GM23338 (cell line): ENCODE results near the gene CRYAB. TPM values are rescaled to one million over a fixed set of nuclear protein-coding genes. Genes with fewer than 3 reads are reported as not detected.

Source experiments
- ATAC-seq: fragments of 200-7000 bp; cut with Tn5 transposase; 3 replicates; pipeline ENCODE4 v1.9.1; 2020
- DNase-seq: peaks from one replicate; pipeline ENCODE4 v3.0.0-alpha.2; 2015; ENCODE audit warnings: low spot score
- H2AFZ ChIP-seq: fragments of 200-600 bp; sonication (generic); 2 replicates; pipeline ENCODE4 v1.8.0; 2016; ENCODE audit warnings: antibody characterized with exemption, mild to moderate bottlenecking, moderate library complexity
- H3F3A ChIP-seq: fragments of 200-600 bp; sonication (generic); replicated peaks from 2 replicates; pipeline ENCODE4 v1.8.0; 2017; ENCODE audit warnings: antibody characterized with exemption, mixed run types, low read depth
- H3K27ac ChIP-seq: fragments of 200-600 bp; sonication (generic); 2 replicates; pipeline ENCODE4 v1.6.1; 2016; ENCODE audit warnings: low read depth
- H3K27me3 ChIP-seq: fragments of 200-600 bp; sonication (generic); 2 replicates; pipeline ENCODE4 v1.8.0; 2016; ENCODE audit warnings: mild to moderate bottlenecking, mixed run types, moderate library complexity; ENCODE audit not compliant: insufficient read depth
- H3K36me3 ChIP-seq: fragments of 200-600 bp; sonication (generic); 2 replicates; pipeline ENCODE4 v1.8.0; 2016; ENCODE audit warnings: mild to moderate bottlenecking; ENCODE audit not compliant: insufficient read depth
- H3K4me1 ChIP-seq: fragments of 200-600 bp; sonication (generic); 2 replicates; pipeline ENCODE4 v1.8.0; 2016; ENCODE audit warnings: mild to moderate bottlenecking, moderate library complexity; ENCODE audit not compliant: insufficient read depth
- H3K4me2 ChIP-seq: fragments of 200-600 bp; sonication (generic); 2 replicates; pipeline ENCODE4 v1.7.1; 2017; ENCODE audit warnings: mixed run types
- H3K4me3 ChIP-seq: fragments of 200-600 bp; sonication (generic); 2 replicates; pipeline ENCODE4 v1.6.1; 2016; ENCODE audit warnings: mixed run types
- H3K79me2 ChIP-seq: fragments of 200-600 bp; sonication (generic); replicated peaks from 2 replicates; pipeline ENCODE4 v1.8.0; 2017; ENCODE audit warnings: mild to moderate bottlenecking; ENCODE audit not compliant: insufficient read depth
- H3K9me2 ChIP-seq: fragments of 200-600 bp; sonication (generic); 2 replicates; pipeline ENCODE4 v1.8.0; 2017; ENCODE audit not compliant: insufficient read depth
- H4K20me1 ChIP-seq: fragments of 200-600 bp; sonication (generic); replicated peaks from 2 replicates; pipeline ENCODE4 v1.8.0; 2017; ENCODE audit warnings: mild to moderate bottlenecking; ENCODE audit not compliant: insufficient read depth
- H3K27ac Mint-ChIP-seq: 2 replicates; pipeline ENCODE4 v1.8.0; 2020; ENCODE audit warnings: inconsistent platforms, mild to moderate bottlenecking, moderate library complexity, mixed read lengths
- H3K27me3 Mint-ChIP-seq: 3 replicates; pipeline ENCODE4 v1.8.0; 2022; ENCODE audit warnings: low read depth, mild to moderate bottlenecking, moderate library complexity, mixed read lengths, inconsistent platforms; ENCODE audit not compliant: insufficient read depth, poor library complexity
- H3K36me3 Mint-ChIP-seq: 3 replicates; pipeline ENCODE4 v1.8.0; 2021; ENCODE audit warnings: low read depth, mild to moderate bottlenecking, inconsistent platforms, moderate library complexity, mixed read lengths
- H3K4me1 Mint-ChIP-seq: 3 replicates; pipeline ENCODE4 v1.8.0; 2020; ENCODE audit warnings: mild to moderate bottlenecking, inconsistent platforms, mixed read lengths
- H3K4me3 Mint-ChIP-seq: 3 replicates; pipeline ENCODE4 v1.8.0; 2021; ENCODE audit warnings: moderate library complexity, mild to moderate bottlenecking, inconsistent platforms, mixed read lengths
- H3K9me3 Mint-ChIP-seq: 3 replicates; pipeline ENCODE4 v1.8.0; 2020; ENCODE audit warnings: moderate library complexity, mild to moderate bottlenecking, inconsistent platforms, mixed read lengths
- ETS1 ChIP-seq: IDR thresholded peaks from 2 replicates; pipeline ENCODE4 v1.6.1; 2016; ENCODE audit warnings: antibody characterized with exemption
- EZH2 ChIP-seq: fragments of 200-600 bp; sonication (generic); IDR thresholded peaks from one replicate; pipeline ENCODE4 v1.8.0; 2017; ENCODE audit warnings: antibody characterized with exemption, mild to moderate bottlenecking, low read depth; ENCODE audit not compliant: unreplicated experiment
- EZH2phosphoT487 ChIP-seq: fragments of 200-600 bp; sonication (generic); IDR thresholded peaks from one replicate; pipeline ENCODE4 v1.8.1; 2018; ENCODE audit warnings: antibody characterized with exemption; ENCODE audit not compliant: unreplicated experiment
- NANOG ChIP-seq: IDR thresholded peaks from 2 replicates; pipeline ENCODE4 v1.6.1; 2016; ENCODE audit warnings: antibody characterized with exemption, borderline replicate concordance
- POLR2AphosphoS5 ChIP-seq: IDR thresholded peaks from 2 replicates; pipeline ENCODE4 v1.6.1; 2016; ENCODE audit warnings: antibody characterized with exemption, low read depth
- STAT1 ChIP-seq: IDR thresholded peaks from one replicate; pipeline ENCODE4 v1.6.1; 2016; ENCODE audit warnings: antibody characterized with exemption; ENCODE audit not compliant: unreplicated experiment
- ZNF114 ChIP-seq: fragments of 250-450 bp; sonication (Bioruptor Pico); IDR thresholded peaks from 2 replicates; pipeline ENCODE4 v1.5.0; 2020; ENCODE audit warnings: mild to moderate bottlenecking, moderate library complexity
- ZNF331 ChIP-seq: fragments of 250-450 bp; sonication (Bioruptor Pico); IDR thresholded peaks from 2 replicates; pipeline ENCODE4 v1.5.0; 2020; ENCODE audit warnings: low read depth, mild to moderate bottlenecking, moderate library complexity
- polyA plus RNA-seq: library from polyadenylated mRNA; unstranded; fragments of >200 nt; fragmentation: Nextera tagmentation; extraction: Ambion mirVana; gene quantifications from 2 replicates; pipeline ENCODE4 v1.2.1, GENCODE V29; 2016
- total RNA-seq: library from RNA; depleted of rRNA; stranded (reverse); fragments of >200 nt; shearing (Covaris generic); gene quantifications from 2 replicates; pipeline ENCODE4 v1.2.3, GENCODE V29; 2014
- TF ChIP-seq, protein P1 (sequence below), 2 experiments: fragments of 200-600 bp in 1 of 2; sonication (generic) in 1 of 2; conservative IDR thresholded peaks; 2 replicates each; pipeline versions ENCODE4 v1.5.1 to v1.6.1; 2016 to 2017; ENCODE audit warnings: antibody characterized with exemption in 2 of 2, low read depth in 2 of 2, mild to moderate bottlenecking in 2 of 2, moderate library complexity in 1 of 2
- TF ChIP-seq, protein P2 (sequence below): fragments of 250-450 bp; sonication (Bioruptor Pico); IDR thresholded peaks from 2 replicates; pipeline ENCODE4 v1.5.0; 2020; ENCODE audit warnings: mild to moderate bottlenecking, moderate library complexity

The CRYAB gene
- total and polyA plus RNA-seq, 2 experiments from 2014 or later: 6.1 to 9.6 TPM

- Mint-ChIP-seq H3K4me3 (no peak overlapping the region), H3K4me1 (peaks cover 35% of the 10 kb centered on the region), H3K9me3 (peaks cover 3% of the 10 kb centered on the region; the same call in 1 of the 3 replicates), H3K36me3 (no peaks in the 10 kb centered on the region), H3K27ac (peak overlapping the region; percentile 57), H3K27me3 (peaks cover 3% of the 10 kb centered on the region)
- Histone ChIP-seq H3K27ac (0 out of 2 replicates have a peak overlapping the region, but pooled peaks have one; percentile 35), H3K79me2 (no peaks in the 10 kb centered on the region), H3K9me2 (no peaks in the 10 kb centered on the region), H3K4me1 (peaks cover 21% of the 10 kb centered on the region), H3K27me3 (no peaks in the 10 kb centered on the region), H3F3A (no peaks in the 10 kb centered on the region; the same call in 1 of the 2 replicates), H2AFZ (peak overlapping the region; percentile 67; the same call in 1 of the 2 replicates), H3K4me3 (no peak overlapping the region), H4K20me1 (no peaks in the 10 kb centered on the region), H3K36me3 (no peaks in the 10 kb centered on the region), H3K4me2 (no peak overlapping the region)
- ATAC-seq (no peak), DNase-seq (no peak)
- TF ChIP-seq EZH2phosphoT487: no peak
- no peak for TF ChIP-seq EZH2
- TF ChIP-seq, protein P1, sequence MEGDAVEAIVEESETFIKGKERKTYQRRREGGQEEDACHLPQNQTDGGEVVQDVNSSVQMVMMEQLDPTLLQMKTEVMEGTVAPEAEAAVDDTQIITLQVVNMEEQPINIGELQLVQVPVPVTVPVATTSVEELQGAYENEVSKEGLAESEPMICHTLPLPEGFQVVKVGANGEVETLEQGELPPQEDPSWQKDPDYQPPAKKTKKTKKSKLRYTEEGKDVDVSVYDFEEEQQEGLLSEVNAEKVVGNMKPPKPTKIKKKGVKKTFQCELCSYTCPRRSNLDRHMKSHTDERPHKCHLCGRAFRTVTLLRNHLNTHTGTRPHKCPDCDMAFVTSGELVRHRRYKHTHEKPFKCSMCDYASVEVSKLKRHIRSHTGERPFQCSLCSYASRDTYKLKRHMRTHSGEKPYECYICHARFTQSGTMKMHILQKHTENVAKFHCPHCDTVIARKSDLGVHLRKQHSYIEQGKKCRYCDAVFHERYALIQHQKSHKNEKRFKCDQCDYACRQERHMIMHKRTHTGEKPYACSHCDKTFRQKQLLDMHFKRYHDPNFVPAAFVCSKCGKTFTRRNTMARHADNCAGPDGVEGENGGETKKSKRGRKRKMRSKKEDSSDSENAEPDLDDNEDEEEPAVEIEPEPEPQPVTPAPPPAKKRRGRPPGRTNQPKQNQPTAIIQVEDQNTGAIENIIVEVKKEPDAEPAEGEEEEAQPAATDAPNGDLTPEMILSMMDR (conservative IDR thresholded peaks at IDR 0.05; ENCODE audit: low read depth in 2 of 2): no peak
- TF ChIP-seq ETS1: no peak
- no peak for TF ChIP-seq POLR2AphosphoS5
- no peak for TF ChIP-seq ZNF114 (CRISPR knock-in tag)
- no peak for TF ChIP-seq NANOG
- TF ChIP-seq, protein P2, sequence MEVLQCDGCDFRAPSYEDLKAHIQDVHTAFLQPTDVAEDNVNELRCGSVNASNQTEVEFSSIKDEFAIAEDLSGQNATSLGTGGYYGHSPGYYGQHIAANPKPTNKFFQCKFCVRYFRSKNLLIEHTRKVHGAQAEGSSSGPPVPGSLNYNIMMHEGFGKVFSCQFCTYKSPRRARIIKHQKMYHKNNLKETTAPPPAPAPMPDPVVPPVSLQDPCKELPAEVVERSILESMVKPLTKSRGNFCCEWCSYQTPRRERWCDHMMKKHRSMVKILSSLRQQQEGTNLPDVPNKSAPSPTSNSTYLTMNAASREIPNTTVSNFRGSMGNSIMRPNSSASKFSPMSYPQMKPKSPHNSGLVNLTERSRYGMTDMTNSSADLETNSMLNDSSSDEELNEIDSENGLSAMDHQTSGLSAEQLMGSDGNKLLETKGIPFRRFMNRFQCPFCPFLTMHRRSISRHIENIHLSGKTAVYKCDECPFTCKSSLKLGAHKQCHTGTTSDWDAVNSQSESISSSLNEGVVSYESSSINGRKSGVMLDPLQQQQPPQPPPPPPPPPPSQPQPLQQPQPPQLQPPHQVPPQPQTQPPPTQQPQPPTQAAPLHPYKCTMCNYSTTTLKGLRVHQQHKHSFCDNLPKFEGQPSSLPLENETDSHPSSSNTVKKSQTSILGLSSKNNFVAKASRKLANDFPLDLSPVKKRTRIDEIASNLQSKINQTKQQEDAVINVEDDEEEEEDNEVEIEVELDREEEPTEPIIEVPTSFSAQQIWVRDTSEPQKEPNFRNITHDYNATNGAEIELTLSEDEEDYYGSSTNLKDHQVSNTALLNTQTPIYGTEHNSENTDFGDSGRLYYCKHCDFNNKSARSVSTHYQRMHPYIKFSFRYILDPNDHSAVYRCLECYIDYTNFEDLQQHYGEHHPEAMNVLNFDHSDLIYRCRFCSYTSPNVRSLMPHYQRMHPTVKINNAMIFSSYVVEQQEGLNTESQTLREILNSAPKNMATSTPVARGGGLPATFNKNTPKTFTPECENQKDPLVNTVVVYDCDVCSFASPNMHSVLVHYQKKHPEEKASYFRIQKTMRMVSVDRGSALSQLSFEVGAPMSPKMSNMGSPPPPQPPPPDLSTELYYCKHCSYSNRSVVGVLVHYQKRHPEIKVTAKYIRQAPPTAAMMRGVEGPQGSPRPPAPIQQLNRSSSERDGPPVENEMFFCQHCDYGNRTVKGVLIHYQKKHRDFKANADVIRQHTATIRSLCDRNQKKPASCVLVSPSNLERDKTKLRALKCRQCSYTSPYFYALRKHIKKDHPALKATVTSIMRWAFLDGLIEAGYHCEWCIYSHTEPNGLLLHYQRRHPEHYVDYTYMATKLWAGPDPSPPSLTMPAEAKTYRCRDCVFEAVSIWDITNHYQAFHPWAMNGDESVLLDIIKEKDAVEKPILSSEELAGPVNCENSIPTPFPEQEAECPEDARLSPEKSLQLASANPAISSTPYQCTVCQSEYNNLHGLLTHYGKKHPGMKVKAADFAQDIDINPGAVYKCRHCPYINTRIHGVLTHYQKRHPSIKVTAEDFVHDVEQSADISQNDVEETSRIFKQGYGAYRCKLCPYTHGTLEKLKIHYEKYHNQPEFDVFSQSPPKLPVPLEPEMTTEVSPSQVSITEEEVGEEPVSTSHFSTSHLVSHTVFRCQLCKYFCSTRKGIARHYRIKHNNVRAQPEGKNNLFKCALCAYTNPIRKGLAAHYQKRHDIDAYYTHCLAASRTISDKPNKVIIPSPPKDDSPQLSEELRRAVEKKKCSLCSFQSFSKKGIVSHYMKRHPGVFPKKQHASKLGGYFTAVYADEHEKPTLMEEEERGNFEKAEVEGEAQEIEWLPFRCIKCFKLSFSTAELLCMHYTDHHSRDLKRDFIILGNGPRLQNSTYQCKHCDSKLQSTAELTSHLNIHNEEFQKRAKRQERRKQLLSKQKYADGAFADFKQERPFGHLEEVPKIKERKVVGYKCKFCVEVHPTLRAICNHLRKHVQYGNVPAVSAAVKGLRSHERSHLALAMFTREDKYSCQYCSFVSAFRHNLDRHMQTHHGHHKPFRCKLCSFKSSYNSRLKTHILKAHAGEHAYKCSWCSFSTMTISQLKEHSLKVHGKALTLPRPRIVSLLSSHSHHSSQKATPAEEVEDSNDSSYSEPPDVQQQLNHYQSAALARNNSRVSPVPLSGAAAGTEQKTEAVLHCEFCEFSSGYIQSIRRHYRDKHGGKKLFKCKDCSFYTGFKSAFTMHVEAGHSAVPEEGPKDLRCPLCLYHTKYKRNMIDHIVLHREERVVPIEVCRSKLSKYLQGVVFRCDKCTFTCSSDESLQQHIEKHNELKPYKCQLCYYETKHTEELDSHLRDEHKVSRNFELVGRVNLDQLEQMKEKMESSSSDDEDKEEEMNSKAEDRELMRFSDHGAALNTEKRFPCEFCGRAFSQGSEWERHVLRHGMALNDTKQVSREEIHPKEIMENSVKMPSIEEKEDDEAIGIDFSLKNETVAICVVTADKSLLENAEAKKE (CRISPR knock-in tag): no peak
- TF ChIP-seq STAT1: no peak
- no peak for TF ChIP-seq ZNF331 (CRISPR knock-in tag)
Measured at GRCh38 chr11:111923351-111923788, 11.8 kb upstream of the CRYAB start.
